NOMO-1 treated with DMSO at 0.1 percent for 48 hours (cell line): Measurements from ENCODE around the gene AGPAT4.

ENCODE experiments used
- DNase-seq: peaks from one replicate; lab custom pipeline; 2025; ENCODE audit not compliant: unreplicated experiment; lab: John Stamatoyannopoulos, UW

AGPAT4 gene

GRCh38 chr6:161169035-161169434 is 104.8 kb downstream of the AGPAT4 start:
- DNase-seq: no peak

GRCh38 chr6:161168281-161168891 is 105.5 kb downstream of the AGPAT4 start:
- DNase-seq: no peak

GRCh38 chr6:161166677-161167076 is 107.2 kb downstream of the AGPAT4 start:
- no peak for DNase-seq

- no peak for DNase-seq
Measured at GRCh38 chr6:161166176-161166575, 107.7 kb downstream of the AGPAT4 start.

- no peak for DNase-seq
Measured at GRCh38 chr6:161164182-161164625, 109.7 kb downstream of the AGPAT4 start.

- DNase-seq: no peak
Measured at GRCh38 chr6:161163466-161164181, 110.2 kb downstream of the AGPAT4 start.

GRCh38 chr6:161162722-161163121 is 111.1 kb downstream of the AGPAT4 start:
- DNase-seq: no peak

- DNase-seq: no peak
Measured at GRCh38 chr6:161161889-161162624, 111.8 kb downstream of the AGPAT4 start.

- no peak for DNase-seq
Measured at GRCh38 chr6:161161121-161161520, 112.7 kb downstream of the AGPAT4 start.

GRCh38 chr6:161154796-161155335 is 119.0 kb downstream of the AGPAT4 start:
- DNase-seq: no peak

- DNase-seq: no peak
Measured at GRCh38 chr6:161153725-161154124, 120.1 kb downstream of the AGPAT4 start.

- no peak for DNase-seq
Measured at GRCh38 chr6:161152907-161153662, 120.8 kb downstream of the AGPAT4 start.

- no peak for DNase-seq
Measured at GRCh38 chr6:161152527-161152862, 121.4 kb downstream of the AGPAT4 start.

GRCh38 chr6:161151660-161152526 is 122.0 kb downstream of the AGPAT4 start:
- no peak for DNase-seq

GRCh38 chr6:161151059-161151645 is 122.7 kb downstream of the AGPAT4 start:
- DNase-seq: no peak

- no peak for DNase-seq
Measured at GRCh38 chr6:161150566-161150965, 123.3 kb downstream of the AGPAT4 start.

GRCh38 chr6:161150136-161150535 is 123.7 kb downstream of the AGPAT4 start:
- DNase-seq: no peak

GRCh38 chr6:161143663-161144430 is 130.0 kb downstream of the AGPAT4 start:
- no peak for DNase-seq

GRCh38 chr6:161142957-161143296 is 130.9 kb downstream of the AGPAT4 start:
- no peak for DNase-seq
